Thyroid gland (tissue), 4 donors: Measurements from ENCODE around the gene EDDM13. TPM values are rescaled to one million over a fixed set of nuclear protein-coding genes. Genes with fewer than 3 reads are reported as not detected.

Experiments used
- DNase-seq, 2 donors: peaks; one replicate each; pipeline ENCODE4 v3.0.0-alpha.2; 2019
- H3K27ac ChIP-seq, 3 donors: fragments of 200-600 bp; sonication (generic); 1 replicate in 2 of 3; 2 replicates in 1 of 3; pipeline ENCODE4 v1.5.1; 2016 to 2019; ENCODE audit warnings: mild to moderate bottlenecking in 1 of 3, moderate library complexity in 1 of 3
- H3K27me3 ChIP-seq: fragments of 200-600 bp; sonication (generic); one replicate; pipeline ENCODE4 v1.5.1; 2019
- H3K36me3 ChIP-seq, 2 donors: fragments of 200-600 bp; sonication (generic); one replicate each; pipeline ENCODE4 v1.5.1; 2016 to 2019
- H3K4me1 ChIP-seq, 2 donors: fragments of 200-600 bp; sonication (generic); one replicate each; pipeline ENCODE4 v1.5.1; 2017 to 2019
- H3K4me3 ChIP-seq, 3 donors: fragments of 200-600 bp; sonication (generic); replicated peaks in 1 of 3; 1 replicate in 2 of 3; 2 replicates in 1 of 3; pipeline ENCODE4 v1.5.1; 2016; ENCODE audit warnings: mild to moderate bottlenecking in 1 of 3
- H3K9me3 ChIP-seq: fragments of 200-600 bp; sonication (generic); one replicate; pipeline ENCODE4 v1.5.1; 2017
- CTCF ChIP-seq, 6 experiments: fragments of 200-600 bp in 3 of 6; fragments of 450-650 bp in 3 of 6; sonication (generic) in 3 of 6; IDR thresholded peaks; one replicate each; pipeline ENCODE4 v1.5.1; 2016 to 2019; ENCODE audit warnings: antibody characterized with exemption in 6 of 6, mild to moderate bottlenecking in 2 of 6, inconsistent platforms in 1 of 6, moderate library complexity in 1 of 6
- POLR2A ChIP-seq, 2 donors: fragments of 450-650 bp; IDR thresholded peaks; one replicate each; pipeline ENCODE4 v1.6.1; 2017; ENCODE audit warnings: antibody characterized with exemption in 2 of 2, mild to moderate bottlenecking in 2 of 2, moderate library complexity in 1 of 2
- WGBS, 2 donors: methylation state at CpG; one replicate each; pipeline ENCODE4 v1.1.5; 2017; 5-methylcytosine and 5-hydroxymethylcytosine counted together
- intact Hi-C: fragments of 100-400 bp; cut with DNase I; formaldehyde crosslinking; loops from one replicate; pipeline ENCODE4 v1.15.1; 2023
- total RNA-seq, 4 donors: library from RNA; depleted of rRNA; stranded (reverse); fragments of >200 nt; gene quantifications; one replicate each; pipeline ENCODE4 v1.2.3, GENCODE V29; 2016

Gene EDDM13
- total RNA-seq, 4 donors from 2014 or later = 2.0 TPM; not detected in 3

- intact Hi-C loops = no loop called here
- Histone ChIP-seq H3K27me3 (no peaks in the 10 kb centered on the region), H3K27ac (peak within 1 kb of the TSS; percentile 89 to 93 (median 93)), H3K9me3 (no peaks in the 10 kb centered on the region), H3K4me3 (peak within 1 kb of the TSS; percentile 49 to 56 (median 52)), H3K36me3 (no peaks in the 10 kb centered on the region), H3K4me1 (peaks cover 6 to 10% of the 10 kb centered on the region in 2 donors)
- WGBS, 2 donors = 0 to 1% methylated on average over 39 to 42 of the region's 47 CpGs
- peak in 1 of 2 donors; percentile 38 for TF ChIP-seq POLR2A (IDR thresholded peaks at IDR 0.05)
- TF ChIP-seq CTCF (IDR thresholded peaks at IDR 0.05) = peak in 1 of 6 experiments; percentile 16
- DNase-seq = peak; percentile 97 to 98
These were observed 42.0 kb downstream of the EDDM13 start, which contains the start of gene ZSCAN5A for GRCh38 chr19:56314381-56315076. TSS of gene ZSCAN5A (minus strand) at chr19:56314839. CDS start at chr19:56225046, 89,793 bp downstream.

GRCh38 chr19:56315077-56315828 is 42.7 kb downstream of the EDDM13 start:
- H3K27me3 ChIP-seq = no peaks in the 10 kb centered on the region
- 3 to 4% methylated on average over 17 to 30 of the region's 37 CpGs for WGBS, 2 donors
- H3K4me3 ChIP-seq = peak overlapping the region; percentile 8 to 52 (median 49)
- peak; percentile 95 for DNase-seq
- no peaks in the 10 kb centered on the region for H3K36me3 ChIP-seq
- no peaks in the 10 kb centered on the region for H3K9me3 ChIP-seq
- intact Hi-C loops = no loop called here
- peak overlapping the region; percentile 89 to 93 (median 93) for H3K27ac ChIP-seq
- H3K4me1 ChIP-seq = peaks cover 6 to 10% of the 10 kb centered on the region in 2 donors
- TF ChIP-seq POLR2A (IDR thresholded peaks at IDR 0.05) (peak in 1 of 2 donors; percentile 62), CTCF (IDR thresholded peaks at IDR 0.05) (no peak)

GRCh38 chr19:56316728-56317127 is 44.2 kb downstream of the EDDM13 start:
- Histone ChIP-seq H3K27me3 (no peaks in the 10 kb centered on the region), H3K36me3 (no peaks in the 10 kb centered on the region), H3K4me3 (no peak overlapping the region), H3K4me1 (peaks cover 6 to 10% of the 10 kb centered on the region in 2 donors), H3K9me3 (no peaks in the 10 kb centered on the region), H3K27ac (no peak overlapping the region)
- no peak for DNase-seq
- intact Hi-C loops = no loop called here
- 89 to 96% methylated on average over 5 of the region's 5 CpGs for WGBS, 2 donors
- TF ChIP-seq CTCF (IDR thresholded peaks at IDR 0.05) (no peak), POLR2A (IDR thresholded peaks at IDR 0.05) (no peak)

- DNase-seq = no peak
- no peaks in the 10 kb centered on the region for H3K9me3 ChIP-seq
- intact Hi-C loops = no loop called here
- no peaks in the 10 kb centered on the region for H3K36me3 ChIP-seq
- no peak overlapping the region for H3K27ac ChIP-seq
- TF ChIP-seq POLR2A (IDR thresholded peaks at IDR 0.05) = no peak
- TF ChIP-seq CTCF (IDR thresholded peaks at IDR 0.05) = no peak
- peaks cover 6 to 10% of the 10 kb centered on the region in 2 donors for H3K4me1 ChIP-seq
- H3K4me3 ChIP-seq = no peak overlapping the region
- WGBS, 2 donors = 70 to 74% methylated on average over 2 of the region's 2 CpGs
- no peaks in the 10 kb centered on the region for H3K27me3 ChIP-seq
These were observed 45.2 kb downstream of the EDDM13 start for GRCh38 chr19:56317749-56318148.

- TF ChIP-seq CTCF (IDR thresholded peaks at IDR 0.05) (no peak), POLR2A (IDR thresholded peaks at IDR 0.05) (no peak)
- peaks cover 0 to 6% of the 10 kb centered on the region in 2 donors for H3K4me1 ChIP-seq
- intact Hi-C loops = no loop called here
- H3K27me3 ChIP-seq = no peaks in the 10 kb centered on the region
- no peak overlapping the region for H3K4me3 ChIP-seq
- DNase-seq = no peak
- H3K36me3 ChIP-seq = no peaks in the 10 kb centered on the region
- no peak overlapping the region for H3K27ac ChIP-seq
- 63 to 68% methylated on average over 3 of the region's 3 CpGs for WGBS, 2 donors
- no peaks in the 10 kb centered on the region for H3K9me3 ChIP-seq
These were observed 47.4 kb downstream of the EDDM13 start for GRCh38 chr19:56319991-56320390.
